GM12873 (cell line): ENCODE data around the gene THSD4.

Experiments used
- CTCF ChIP-seq: IDR thresholded peaks from 2 replicates; pipeline ENCODE4 v1.5.1; 2012; ENCODE audit warnings: low read depth, mild to moderate bottlenecking, moderate library complexity, low read length, control low read depth; ENCODE audit not compliant: insufficient read depth; ENCODE audit errors: missing control alignments

The THSD4 gene

GRCh38 chr15:71212146-71212545 is 96.9 kb downstream of the THSD4 start:
- TF ChIP-seq CTCF = no peak

GRCh38 chr15:71215126-71215894 is 100.0 kb downstream of the THSD4 start:
- no peak for TF ChIP-seq CTCF

- TF ChIP-seq CTCF = no peak
These were observed 103.1 kb downstream of the THSD4 start for GRCh38 chr15:71218272-71218805.

- no peak for TF ChIP-seq CTCF
These were observed 103.8 kb downstream of the THSD4 start for GRCh38 chr15:71219101-71219500.

GRCh38 chr15:71219645-71220044 is 104.4 kb downstream of the THSD4 start:
- TF ChIP-seq CTCF = no peak

- TF ChIP-seq CTCF = no peak
These were observed 105.6 kb downstream of the THSD4 start for GRCh38 chr15:71220828-71221227.

- no peak for TF ChIP-seq CTCF
These were observed 106.1 kb downstream of the THSD4 start for GRCh38 chr15:71221417-71221816.
